Activated CD4-positive, alpha-beta T cell treated with anti-CD3 and anti-CD28 coated beads, Interleukin-2, Interleukin-6, amounts not matched to agents 100 ng/mL and 50 ng/mL, durations not matched to agents 16 hours and 8 hours (primary cell): ENCODE results near the gene C6orf52.
"Not testable (repeated sequence)": the region's sequence is repeated elsewhere in the genome, so short reads cannot be mapped to it uniquely, and the experiment has no call there.

Experiments used
- DNase-seq: peaks from one replicate; pipeline ENCODE4 v3.0.0-alpha.2; 2020

Gene C6orf52

GRCh38 chr6:10694302-10695085, at the start of gene C6orf52, which contains the start of gene PAK1IP1:
C6orf52 (minus strand) TSS chr6:10694616; CDS start chr6:10687550, 7,066 bp downstream.
PAK1IP1 (plus strand) TSS chr6:10694972; CDS start chr6:10694986, 14 bp downstream.
- peak; percentile 94 for DNase-seq

GRCh38 chr6:10743515-10743914, 49.1 kb upstream of the C6orf52 start:
- no peak for DNase-seq

GRCh38 chr6:10742251-10742650, 47.8 kb upstream of the C6orf52 start:
- DNase-seq: no peak

- DNase-seq: not testable (repeated sequence)
These were observed 47.2 kb upstream of the C6orf52 start for GRCh38 chr6:10741643-10742042.

- DNase-seq: no peak
These were observed 45.6 kb upstream of the C6orf52 start for GRCh38 chr6:10740061-10740460.

GRCh38 chr6:10736731-10737130, 42.3 kb upstream of the C6orf52 start:
- DNase-seq: no peak

- no peak for DNase-seq
These were observed 39.4 kb upstream of the C6orf52 start for GRCh38 chr6:10733863-10734262.

GRCh38 chr6:10733151-10733715, 38.8 kb upstream of the C6orf52 start:
- DNase-seq: no peak

GRCh38 chr6:10730254-10730653, 35.8 kb upstream of the C6orf52 start:
- no peak for DNase-seq

- no peak for DNase-seq
These were observed 31.3 kb upstream of the C6orf52 start for GRCh38 chr6:10725716-10726115.

- no peak for DNase-seq
These were observed 30.6 kb upstream of the C6orf52 start for GRCh38 chr6:10725044-10725443.

- no peak for DNase-seq
These were observed 29.1 kb upstream of the C6orf52 start for GRCh38 chr6:10723567-10723881.

- peak; percentile 93 for DNase-seq
These were observed 28.6 kb upstream of the C6orf52 start, which contains the start of gene TMEM14C for GRCh38 chr6:10722820-10723566. TMEM14C (plus strand) TSS chr6:10723070; CDS start chr6:10724614, 1,544 bp downstream.

- no peak for DNase-seq
These were observed 28.1 kb upstream of the C6orf52 start for GRCh38 chr6:10722570-10722819.

GRCh38 chr6:10721850-10722569, 27.6 kb upstream of the C6orf52 start:
- DNase-seq: peak; percentile 9

- peak; percentile 44 for DNase-seq
These were observed 26.8 kb upstream of the C6orf52 start for GRCh38 chr6:10720960-10721849.

GRCh38 chr6:10720265-10720959, 26.0 kb upstream of the C6orf52 start:
- DNase-seq: peak; percentile 74

GRCh38 chr6:10719964-10720264, 25.5 kb upstream of the C6orf52 start:
- DNase-seq: no peak

GRCh38 chr6:10719296-10719963, 25.0 kb upstream of the C6orf52 start:
- DNase-seq: peak; percentile 57

GRCh38 chr6:10713962-10714361, 19.5 kb upstream of the C6orf52 start:
- no peak for DNase-seq

- DNase-seq: no peak
These were observed 2.2 kb upstream of the C6orf52 start for GRCh38 chr6:10696655-10697054.
